GM19324 (cell line): ENCODE measurements around the gene PKD1.

Experiments used
- ATAC-seq: cut with Tn5 transposase; IDR thresholded peaks from one replicate; pipeline ENCODE4 v1.9.1; 2021; ENCODE audit warnings: mild to moderate bottlenecking, moderate library complexity; ENCODE audit not compliant: unreplicated experiment, low FRiP score

Gene PKD1

GRCh38 chr16:2057438-2057837 lies 78.3 kb downstream of the PKD1 start:
- ATAC-seq: no peak

- no peak for ATAC-seq
Measured at GRCh38 chr16:2056681-2057407, 78.9 kb downstream of the PKD1 start.

- ATAC-seq: no peak
Measured at GRCh38 chr16:2056077-2056476, 79.6 kb downstream of the PKD1 start.

- ATAC-seq: no peak
Measured at GRCh38 chr16:2054543-2055245, 81.0 kb downstream of the PKD1 start.

GRCh38 chr16:2053897-2054296 lies 81.8 kb downstream of the PKD1 start:
- no peak for ATAC-seq

GRCh38 chr16:2053211-2053610 lies 82.5 kb downstream of the PKD1 start:
- ATAC-seq: no peak

GRCh38 chr16:2048116-2048543 lies 87.6 kb downstream of the PKD1 start:
- peak; percentile 3 for ATAC-seq

- peak; percentile 92 for ATAC-seq
Measured at GRCh38 chr16:2047330-2048115, 88.2 kb downstream of the PKD1 start, which contains the start of the genes NTHL1 and TSC2. Gene NTHL1 (minus strand): TSS chr16:2047834. CDS start chr16:2047823, 11 bp downstream. Gene TSC2 (plus strand): TSS chr16:2047985. CDS start chr16:2048616, 631 bp downstream.

- ATAC-seq: no peak
Measured at GRCh38 chr16:2046893-2047329, 88.8 kb downstream of the PKD1 start.

GRCh38 chr16:2045965-2046892 lies 89.5 kb downstream of the PKD1 start:
- ATAC-seq: no peak

- ATAC-seq: no peak
Measured at GRCh38 chr16:2044541-2044940, 91.2 kb downstream of the PKD1 start.

GRCh38 chr16:2043667-2044451 lies 91.8 kb downstream of the PKD1 start:
- no peak for ATAC-seq

GRCh38 chr16:2042986-2043666 lies 92.6 kb downstream of the PKD1 start:
- ATAC-seq: no peak

- ATAC-seq: no peak
Measured at GRCh38 chr16:2042171-2042985, 93.3 kb downstream of the PKD1 start.

GRCh38 chr16:2040787-2041522 lies 94.7 kb downstream of the PKD1 start:
- no peak for ATAC-seq

GRCh38 chr16:2040041-2040786 lies 95.5 kb downstream of the PKD1 start:
- no peak for ATAC-seq
